HepG2 (cell line): Measurements from ENCODE around the gene TSTD1. TPM values are rescaled to one million over a fixed set of nuclear protein-coding genes. Genes with fewer than 3 reads are reported as not detected.

Experiments used
- ATAC-seq: fragments of 200-7000 bp; cut with Tn5 transposase; 3 replicates; pipeline ENCODE4 v1.9.1; 2020; ENCODE audit warnings: mild to moderate bottlenecking, moderate library complexity
- BruUV-seq: library from RNA; stranded (reverse); fragments of 400-500 nt; replicated peaks from 2 replicates; lab custom pipeline; 2021; lab: Mats Ljungman, UMichigan
- CTCF ChIA-PET: fragments of 300-600 bp; formaldehyde crosslinking; extraction: SDS; loops from one replicate; lab custom pipeline; 2021; ENCODE audit warnings: low total read pairs, inconsistent platforms, low intra/inter-chr PET ratio; lab: Yijun Ruan, JAX
- POLR2A ChIA-PET: fragments of 350-600 bp; sonication (Branson Sonifier 250); formaldehyde crosslinking; loops from one replicate; lab custom pipeline; 2020; ENCODE audit warnings: antibody characterized with exemption, inconsistent platforms; lab: Yijun Ruan, JAX
- DNase-seq: peaks from one replicate; pipeline ENCODE4 v3.0.0-alpha.2; 2015; ENCODE audit warnings: low spot score
- FAIRE-seq: peaks from 3 replicates; lab custom pipeline; 2011; peaks lifted over from hg19 to GRCh38; lab: Jason Lieb, UNC
- H2AFZ ChIP-seq: one replicate; pipeline ENCODE4 v1.6.1; 2011; ENCODE audit warnings: low read length, inconsistent platforms
- H3K27ac ChIP-seq: fragments of 300-600 bp; 3 replicates; pipeline ENCODE4 v1.8.0; 2011; ENCODE audit warnings: mixed run types, mild to moderate bottlenecking, mixed read lengths, low read length, inconsistent platforms; ENCODE audit not compliant: insufficient read depth; ENCODE audit errors: extremely low read length
- H3K27me3 ChIP-seq, 2 experiments: fragments of 200-600 bp in 1 of 2; 2 replicates in 1 of 2; 3 replicates in 1 of 2; pipeline versions ENCODE4 v1.6.0 to v1.8.0; 2011; ENCODE audit warnings: low read length in 2 of 2, mild to moderate bottlenecking in 2 of 2, moderate library complexity in 2 of 2, inconsistent platforms in 1 of 2; ENCODE audit not compliant: insufficient read depth in 2 of 2, control insufficient read depth in 1 of 2
- H3K36me3 ChIP-seq, 2 experiments: fragments of 200-600 bp in 1 of 2; replicated peaks in 1 of 2; 2 replicates in 1 of 2; 3 replicates in 1 of 2; pipeline versions ENCODE4 v1.5.1 to v1.8.0; 2011; ENCODE audit warnings: low read length in 2 of 2, inconsistent platforms in 1 of 2; ENCODE audit not compliant: insufficient read depth in 2 of 2, control insufficient read depth in 1 of 2
- H3K4me1 ChIP-seq: 2 replicates; pipeline ENCODE4 v1.5.1; 2012; ENCODE audit warnings: low read length, inconsistent platforms; ENCODE audit not compliant: insufficient read depth
- H3K4me2 ChIP-seq: 2 replicates; pipeline ENCODE4 v1.6.0; 2011; ENCODE audit warnings: low read depth, low read length, inconsistent platforms
- H3K4me3 ChIP-seq, 3 experiments: fragments of 200-600 bp in 1 of 3; sonication (generic), shearing (Covaris generic) in 1 of 3; replicated peaks in 1 of 3; 2 replicates each; pipeline ENCODE4 v1.5.1; 2011 to 2016; ENCODE audit warnings: low read length in 3 of 3, inconsistent platforms in 2 of 3, low read depth in 2 of 3, mild to moderate bottlenecking in 2 of 3, control low read depth in 1 of 3, mixed read lengths in 1 of 3; ENCODE audit not compliant: insufficient read depth in 1 of 3
- H3K79me2 ChIP-seq: one replicate; pipeline ENCODE4 v1.6.1; 2011; ENCODE audit warnings: low read length, inconsistent platforms; ENCODE audit not compliant: insufficient read depth
- H3K9ac ChIP-seq: 2 replicates; pipeline ENCODE4 v1.6.0; 2011; ENCODE audit warnings: mild to moderate bottlenecking, low read depth, low read length, inconsistent platforms; ENCODE audit not compliant: insufficient read depth
- H3K9me3 ChIP-seq: 2 replicates; pipeline ENCODE4 v1.5.1; 2012; ENCODE audit warnings: mild to moderate bottlenecking, low read length
- H4K20me1 ChIP-seq: 2 replicates; pipeline ENCODE4 v1.6.0; 2011; ENCODE audit warnings: inconsistent platforms, mild to moderate bottlenecking, low read length, moderate library complexity; ENCODE audit not compliant: insufficient read depth
- JDP2 ChIP-seq: sonication (generic); formaldehyde crosslinking; IDR thresholded peaks from 2 replicates; pipeline ENCODE4 v1.8.1; 2022; ENCODE audit warnings: missing genetic modification reagents, borderline replicate concordance
- LCORL ChIP-seq, 2 experiments: fragments of 450-650 bp in 1 of 2; sonication (generic) in 1 of 2; formaldehyde crosslinking in 1 of 2; IDR thresholded peaks; 2 replicates each; pipeline versions ENCODE4 v1.5.0 to v1.6.1; 2017 to 2020; ENCODE audit warnings: antibody characterized with exemption in 1 of 2, missing genetic modification reagents in 1 of 2
- MXI1 ChIP-seq: IDR thresholded peaks from 3 replicates; pipeline ENCODE4 v1.6.1; 2012; ENCODE audit warnings: low read depth, low read length, inconsistent platforms, borderline replicate concordance
- ZMAT3 ChIP-seq: sonication (generic); formaldehyde crosslinking; conservative IDR thresholded peaks from 2 replicates; pipeline ENCODE4 v1.7.0; 2021; ENCODE audit warnings: missing genetic modification reagents
- ZUFSP ChIP-seq: sonication (generic); formaldehyde crosslinking; IDR thresholded peaks from 2 replicates; pipeline ENCODE4 v1.9.0; 2021; ENCODE audit warnings: missing genetic modification reagents, mild to moderate bottlenecking, borderline replicate concordance
- WGBS: methylation state at CpG from one replicate; pipeline ENCODE4 v1.1.6; 2017; ENCODE audit warnings: low lambda C conversion rate; 5-methylcytosine and 5-hydroxymethylcytosine counted together
- in situ Hi-C: cut with HindIII; loops from 2 replicates; pipeline ENCODE4 v1.10.0; 2017; ENCODE audit warnings: low pct_unique_long_range_greater_than_20kb; ENCODE audit not compliant: extremely low pct_ligation_motif_present
- intact Hi-C: fragments of 100-400 bp; cut with micrococcal nuclease; formaldehyde crosslinking; loops from one replicate; pipeline ENCODE4 v1.10.0; 2022; ENCODE audit not compliant: unreplicated experiment
- polyA plus RNA-seq, 8 experiments: library from polyadenylated mRNA; depleted of rRNA in 3 of 8; stranded (reverse) in 7 of 8; unstranded in 1 of 8; fragments of >200 nt; fragmentation: Illumina TruSeq in 4 of 8; extraction: Trizol in 4 of 8; gene quantifications; 2 replicates each; pipeline versions ENCODE4 v1.2.1 to v1.2.3, GENCODE V29; 2011 to 2016; ENCODE audit warnings: low read depth in 4 of 8, missing spikeins in 1 of 8, mixed read lengths in 1 of 8; ENCODE audit not compliant: insufficient read depth in 1 of 8
- total RNA-seq, 5 experiments: library from RNA; depleted of rRNA; stranded (reverse); fragments of >200 nt; fragmentation: Illumina TruSeq; extraction: Trizol; gene quantifications; 2 replicates each; pipeline ENCODE4 v1.2.3, GENCODE V29; 2016; ENCODE audit warnings: low read depth in 1 of 5

The TSTD1 gene
- total and polyA plus RNA-seq, 2 of the 13 experiments (the other 11 are each of a cell fraction or from before 2014, with no cell fraction given), result 0.15 to 0.31 TPM

GRCh38 chr1:161083748-161084596 lies 45.2 kb upstream of the TSTD1 start:
- peak; percentile 21 for FAIRE-seq
- ChIA-PET CTCF (no interaction called here), POLR2A (interaction anchor here (1.9 kb wide), 1 partner anchor 14 kb away, joined by 4 read pairs; no protein-coding TSS in a partner anchor)
- no peak overlapping the region for H2AFZ ChIP-seq
- H3K4me1 ChIP-seq, result peaks cover 38% of the 10 kb centered on the region
- no TSS peak for BruUV-seq
- no peaks in the 10 kb centered on the region for H3K79me2 ChIP-seq
- H3K27me3 ChIP-seq, result peaks cover 2 to 25% of the 10 kb centered on the region in 2 experiments; a peak in 3 of 5 replicates
- H3K4me3 ChIP-seq, result peak overlapping the region in 1 of 3 experiments; percentile 35; a peak in 1 of 6 replicates
- 10% methylated on average over 3 of the region's 10 CpGs for WGBS
- TF ChIP-seq ZUFSP (CRISPR knock-in tag) (no peak), MXI1 (0 out of 3 replicates have a peak, but pooled peaks have one; percentile 18), LCORL (IDR thresholded peaks at IDR 0.05) (no peak), LCORL (CRISPR knock-in tag; IDR thresholded peaks at IDR 0.05) (no peak; the same call in 1 of the 2 replicates), ZMAT3 (CRISPR knock-in tag) (no peak), JDP2 (CRISPR knock-in tag) (no peak)
- no peak overlapping the region for H3K27ac ChIP-seq
- no peak overlapping the region for H3K9ac ChIP-seq
- no peak for DNase-seq
- no peaks in the 10 kb centered on the region for H3K36me3 ChIP-seq
- no peaks in the 10 kb centered on the region for H4K20me1 ChIP-seq
- H3K9me3 ChIP-seq, result no peaks in the 10 kb centered on the region
- H3K4me2 ChIP-seq, result peak overlapping the region; percentile 49
- in situ Hi-C loops (no loop called here), intact Hi-C loops (no loop called here)
- ATAC-seq, result 0 out of 3 replicates have a peak, but pooled peaks have one; percentile 8
